ENCODE results near the gene SLC25A45. TPM values are rescaled to one million over a fixed set of nuclear protein-coding genes. Genes with fewer than 3 reads are reported as not detected.

Gene SLC25A45
- total and polyA plus RNA-seq, 9 donors, result 2.7 to 8.7 (median 3.4) TPM

- H3K27me3 ChIP-seq, result no peaks in the 10 kb centered on the region
- intact Hi-C loops (cut with DNase I), result no loop called here
- H3K27ac ChIP-seq, result no peak overlapping the region
- H3K9me3 ChIP-seq, result no peaks in the 10 kb centered on the region
- no peaks in the 10 kb centered on the region for H3K4me1 ChIP-seq (ENCODE audit: insufficient read depth)
- no peak for DNase-seq
- no peaks in the 10 kb centered on the region for H3K36me3 ChIP-seq
- H3K4me3 ChIP-seq, result no peak overlapping the region
- TF ChIP-seq, protein P1, sequence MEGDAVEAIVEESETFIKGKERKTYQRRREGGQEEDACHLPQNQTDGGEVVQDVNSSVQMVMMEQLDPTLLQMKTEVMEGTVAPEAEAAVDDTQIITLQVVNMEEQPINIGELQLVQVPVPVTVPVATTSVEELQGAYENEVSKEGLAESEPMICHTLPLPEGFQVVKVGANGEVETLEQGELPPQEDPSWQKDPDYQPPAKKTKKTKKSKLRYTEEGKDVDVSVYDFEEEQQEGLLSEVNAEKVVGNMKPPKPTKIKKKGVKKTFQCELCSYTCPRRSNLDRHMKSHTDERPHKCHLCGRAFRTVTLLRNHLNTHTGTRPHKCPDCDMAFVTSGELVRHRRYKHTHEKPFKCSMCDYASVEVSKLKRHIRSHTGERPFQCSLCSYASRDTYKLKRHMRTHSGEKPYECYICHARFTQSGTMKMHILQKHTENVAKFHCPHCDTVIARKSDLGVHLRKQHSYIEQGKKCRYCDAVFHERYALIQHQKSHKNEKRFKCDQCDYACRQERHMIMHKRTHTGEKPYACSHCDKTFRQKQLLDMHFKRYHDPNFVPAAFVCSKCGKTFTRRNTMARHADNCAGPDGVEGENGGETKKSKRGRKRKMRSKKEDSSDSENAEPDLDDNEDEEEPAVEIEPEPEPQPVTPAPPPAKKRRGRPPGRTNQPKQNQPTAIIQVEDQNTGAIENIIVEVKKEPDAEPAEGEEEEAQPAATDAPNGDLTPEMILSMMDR (IDR thresholded peaks at IDR 0.05), result no peak
- TF ChIP-seq EP300 (IDR thresholded peaks at IDR 0.05), result no peak
- no peak for TF ChIP-seq POLR2A (IDR thresholded peaks at IDR 0.05)
- WGBS, 3 donors, result 58 to 72% (median 66%) methylated on average over 4 of the region's 4 CpGs
Observed at GRCh38 chr11:65325435-65325834, 57.0 kb downstream of the SLC25A45 start.

Other genes starting within 250 kb of the SLC25A45 start
- gene SYVN1, start 248.1 kb downstream of the SLC25A45 start, total RNA-seq, result 10 to 100 TPM; 21.1 to 73.0 (median 53.3) TPM
- gene SYVN1, start 248.1 kb downstream of the SLC25A45 start, polyA plus RNA-seq, result 10 to 100 TPM; 26.7 to 59.6 TPM
- gene SPDYC, start 212.4 kb downstream of the SLC25A45 start, total RNA-seq, result not detected
- under 1 TPM in 1 of 2 donors, not detected in 1; 0.07 TPM for gene SPDYC, start 212.4 kb downstream of the SLC25A45 start, polyA plus RNA-seq
- 100 to 1,000 TPM in 6 of 7 donors, 10 to 100 TPM in 1; 99.0 to 178 (median 128) TPM for gene CAPN1, start 200.7 kb downstream of the SLC25A45 start, total RNA-seq
- gene CAPN1, start 200.7 kb downstream of the SLC25A45 start, polyA plus RNA-seq, result 10 to 100 TPM; 20.0 to 67.4 TPM
- 10 to 100 TPM in 3 of 7 donors, 1 to 10 TPM in 4; 4.5 to 10.4 (median 8.6) TPM for gene POLA2, start 120.7 kb downstream of the SLC25A45 start, total RNA-seq
- gene POLA2, start 120.7 kb downstream of the SLC25A45 start, polyA plus RNA-seq, result 10 to 100 TPM in 1 of 2 donors, 1 to 10 TPM in 1; 8.6 to 13.3 TPM
- gene CDC42EP2, start 67.8 kb downstream of the SLC25A45 start, total RNA-seq, result 10 to 100 TPM; 13.7 to 46.9 (median 20.1) TPM
- gene CDC42EP2, start 67.8 kb downstream of the SLC25A45 start, polyA plus RNA-seq, result 1 to 10 TPM in 1 of 2 donors, under 1 TPM in 1; 0.48 to 8.0 TPM
- 10 to 100 TPM; 49.7 to 99.1 (median 85.4) TPM for gene DPF2, start 48.8 kb downstream of the SLC25A45 start, total RNA-seq
- 10 to 100 TPM; 52.0 to 78.4 TPM for gene DPF2, start 48.8 kb downstream of the SLC25A45 start, polyA plus RNA-seq
- gene TIGD3, start 27.9 kb downstream of the SLC25A45 start, total RNA-seq, result under 1 TPM in 6 of 7 donors, not detected in 1; 0.11 to 0.72 (median 0.34) TPM
- gene TIGD3, start 27.9 kb downstream of the SLC25A45 start, polyA plus RNA-seq, result under 1 TPM in 1 of 2 donors, not detected in 1; 0.31 TPM
- gene FRMD8, start 4.0 kb upstream of the SLC25A45 start, total RNA-seq, result 10 to 100 TPM; 21.2 to 41.7 (median 25.5) TPM
- gene FRMD8, start 4.0 kb upstream of the SLC25A45 start, polyA plus RNA-seq, result 10 to 100 TPM in 1 of 2 donors, 1 to 10 TPM in 1; 4.3 to 15.8 TPM
- gene NEAT1, start 40.2 kb upstream of the SLC25A45 start, total RNA-seq, result 100 to 1,000 TPM; 175 to 850 (median 372) TPM
- gene NEAT1, start 40.2 kb upstream of the SLC25A45 start, polyA plus RNA-seq, result 100 to 1,000 TPM; 216 to 268 TPM
- gene MALAT1, start 116.4 kb upstream of the SLC25A45 start, total RNA-seq, result over 10,000 TPM in 4 of 7 donors, 1,000 to 10,000 TPM in 3; 4,813 to 13,132 (median 10,519) TPM
- gene MALAT1, start 116.4 kb upstream of the SLC25A45 start, polyA plus RNA-seq, result 100 to 1,000 TPM; 396 to 616 TPM
- gene SCYL1, start 142.4 kb upstream of the SLC25A45 start, total RNA-seq, result 100 to 1,000 TPM in 1 of 7 donors, 10 to 100 TPM in 6; 59.0 to 118 (median 96.2) TPM
- gene SCYL1, start 142.4 kb upstream of the SLC25A45 start, polyA plus RNA-seq, result 10 to 100 TPM; 11.7 to 71.6 TPM
- 100 to 1,000 TPM; 143 to 292 (median 198) TPM for gene LTBP3, start 175.7 kb upstream of the SLC25A45 start, total RNA-seq
- gene LTBP3, start 175.7 kb upstream of the SLC25A45 start, polyA plus RNA-seq, result 100 to 1,000 TPM in 1 of 2 donors, 10 to 100 TPM in 1; 35.9 to 130 TPM
- gene ZNRD2, start 187.8 kb upstream of the SLC25A45 start, total RNA-seq, result 10 to 100 TPM; 26.6 to 59.5 (median 39.2) TPM
- 10 to 100 TPM in 1 of 2 donors, 1 to 10 TPM in 1; 2.3 to 61.8 TPM for gene ZNRD2, start 187.8 kb upstream of the SLC25A45 start, polyA plus RNA-seq
- gene FAM89B, start 189.9 kb upstream of the SLC25A45 start, total RNA-seq, result 10 to 100 TPM; 41.0 to 74.0 (median 53.3) TPM
- gene FAM89B, start 189.9 kb upstream of the SLC25A45 start, polyA plus RNA-seq, result 10 to 100 TPM in 1 of 2 donors, 1 to 10 TPM in 1; 1.9 to 47.8 TPM
- gene EHBP1L1, start 193.4 kb upstream of the SLC25A45 start, total RNA-seq, result 10 to 100 TPM; 21.7 to 63.0 (median 40.3) TPM
- gene EHBP1L1, start 193.4 kb upstream of the SLC25A45 start, polyA plus RNA-seq, result 10 to 100 TPM; 24.5 to 42.4 TPM
- gene KCNK7, start 213.2 kb upstream of the SLC25A45 start, total RNA-seq, result 1 to 10 TPM in 3 of 7 donors, under 1 TPM in 4; 0.65 to 4.0 (median 0.95) TPM
- gene KCNK7, start 213.2 kb upstream of the SLC25A45 start, polyA plus RNA-seq, result 1 to 10 TPM in 1 of 2 donors, not detected in 1; 1.5 TPM
- 10 to 100 TPM; 23.2 to 51.9 (median 46.0) TPM for gene MAP3K11, start 231.6 kb upstream of the SLC25A45 start, total RNA-seq
- 10 to 100 TPM in 1 of 2 donors, 1 to 10 TPM in 1; 6.7 to 27.9 TPM for gene MAP3K11, start 231.6 kb upstream of the SLC25A45 start, polyA plus RNA-seq
- 10 to 100 TPM; 10.6 to 42.1 (median 28.2) TPM for gene PCNX3, start 233.1 kb upstream of the SLC25A45 start, total RNA-seq
- 10 to 100 TPM in 1 of 2 donors, 1 to 10 TPM in 1; 3.3 to 14.8 TPM for gene PCNX3, start 233.1 kb upstream of the SLC25A45 start, polyA plus RNA-seq